Testis (tissue), 3 donors: Measurements from ENCODE around the gene ALOX5. TPM values are rescaled to one million over a fixed set of nuclear protein-coding genes. Genes with fewer than 3 reads are reported as not detected.
"Not testable (repeated sequence)": the region's sequence is repeated elsewhere in the genome, so short reads cannot be mapped to it uniquely, and the experiment has no call there.

Source experiments
- DNase-seq: peaks from one replicate; pipeline ENCODE4 v3.0.0-alpha.2; 2019
- H3K27ac ChIP-seq, 2 donors: fragments of 200-600 bp; sonication (generic); one replicate each; pipeline ENCODE4 v1.5.1; 2019
- H3K27me3 ChIP-seq: fragments of 200-600 bp; sonication (generic); one replicate; pipeline ENCODE4 v1.5.1; 2019
- H3K36me3 ChIP-seq: fragments of 200-600 bp; sonication (generic); one replicate; pipeline ENCODE4 v1.5.1; 2017; ENCODE audit warnings: low read depth; ENCODE audit errors: missing control alignments
- H3K4me1 ChIP-seq: fragments of 200-600 bp; sonication (generic); one replicate; pipeline ENCODE4 v1.5.1; 2019
- H3K4me3 ChIP-seq, 2 donors: fragments of 200-600 bp; sonication (generic); one replicate each; pipeline ENCODE4 v1.5.1; 2017 to 2019
- H3K9me3 ChIP-seq: fragments of 200-600 bp; sonication (generic); one replicate; pipeline ENCODE4 v1.5.1; 2017
- POLR2A ChIP-seq: fragments of 450-650 bp; IDR thresholded peaks from one replicate; pipeline ENCODE4 v1.6.1; 2017; ENCODE audit warnings: antibody characterized with exemption, mild to moderate bottlenecking, moderate library complexity
- WGBS, 2 donors: methylation state at CpG; one replicate each; pipeline ENCODE4 v1.1.5; 2018; 5-methylcytosine and 5-hydroxymethylcytosine counted together
- intact Hi-C: fragments of 100-400 bp; cut with DNase I; formaldehyde crosslinking; loops from one replicate; pipeline ENCODE4 v1.15.1; 2023; ENCODE audit warnings: low total_unique reads
- polyA plus RNA-seq: library from polyadenylated mRNA; stranded (reverse); fragments of 350-450 nt; fragmentation: Illumina TruSeq; extraction: RNeasy Lipid Tissue Mini Kit (QIAGEN cat#74804); gene quantifications from one replicate; pipeline ENCODE4 v1.2.3, GENCODE V29; 2014; ENCODE audit warnings: low read depth, low replicate concordance; ENCODE audit not compliant: insufficient read depth
- total RNA-seq, 2 donors: library from RNA; depleted of rRNA; stranded (reverse); fragments of >200 nt; gene quantifications; one replicate each; pipeline ENCODE4 v1.2.3, GENCODE V29; 2016
- TF ChIP-seq, protein P1 (sequence below), 3 experiments: fragments of 450-650 bp in 2 of 3; fragments of 200-600 bp in 1 of 3; sonication (generic) in 1 of 3; IDR thresholded peaks; one replicate each; pipeline ENCODE4 v1.5.1; 2016 to 2019; ENCODE audit warnings: antibody characterized with exemption in 3 of 3, mild to moderate bottlenecking in 2 of 3, moderate library complexity in 1 of 3

ALOX5 gene
- total and polyA plus RNA-seq, 3 donors from 2014 or later: 11.4 to 18.5 (median 13.7) TPM

DNA sequence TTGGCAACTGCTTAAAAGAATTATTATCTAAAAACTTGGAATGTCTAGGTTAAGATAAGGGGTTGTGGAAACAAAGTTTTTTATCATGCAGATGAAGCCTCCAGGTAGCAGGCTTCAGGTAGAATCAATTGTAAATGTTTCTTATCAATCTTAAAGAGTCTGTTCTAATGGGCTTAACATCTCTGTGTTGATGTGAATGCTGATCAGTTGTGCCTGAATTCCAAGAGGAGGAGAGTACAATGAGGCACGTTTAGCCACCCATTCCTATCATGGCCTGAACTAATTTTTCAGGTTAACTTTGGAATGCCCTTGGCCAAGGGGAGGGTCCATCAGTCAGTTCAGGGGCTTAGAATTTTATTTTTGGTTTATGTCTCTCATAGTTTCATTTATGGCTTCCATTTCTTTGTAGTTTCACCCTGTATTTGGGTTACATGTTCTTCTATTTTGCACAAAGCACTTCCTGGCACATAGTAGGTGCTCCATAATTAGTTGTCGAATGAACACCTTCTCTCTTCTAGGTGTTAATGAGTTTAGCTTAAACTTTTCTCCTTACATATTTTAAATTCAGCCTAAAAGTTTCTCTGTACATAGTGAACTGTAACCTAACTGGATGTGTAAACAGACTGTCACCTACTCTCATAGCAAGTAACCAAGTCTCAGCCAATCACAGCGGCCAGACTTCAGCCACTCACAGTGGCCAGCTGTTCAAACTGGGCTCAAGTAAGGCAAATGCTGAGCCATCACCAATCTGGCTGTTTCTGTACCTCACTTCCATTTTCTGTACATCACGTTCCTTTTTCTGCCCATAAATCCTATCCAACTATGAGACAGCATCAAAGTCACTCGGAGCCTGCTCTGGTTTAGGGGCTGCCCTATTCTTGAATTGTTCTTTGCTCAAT lies 34.7 kb downstream of the ALOX5 start:
- no peak overlapping the region for H3K27ac ChIP-seq
- WGBS, 2 donors: 66 to 75% methylated on average over 5 of the region's 5 CpGs
- no peaks in the 10 kb centered on the region for H3K4me1 ChIP-seq
- no peak for DNase-seq
- intact Hi-C loops: no loop called here
- H3K4me3 ChIP-seq: no peak overlapping the region
- TF ChIP-seq POLR2A: no peak
- TF ChIP-seq, protein P1, sequence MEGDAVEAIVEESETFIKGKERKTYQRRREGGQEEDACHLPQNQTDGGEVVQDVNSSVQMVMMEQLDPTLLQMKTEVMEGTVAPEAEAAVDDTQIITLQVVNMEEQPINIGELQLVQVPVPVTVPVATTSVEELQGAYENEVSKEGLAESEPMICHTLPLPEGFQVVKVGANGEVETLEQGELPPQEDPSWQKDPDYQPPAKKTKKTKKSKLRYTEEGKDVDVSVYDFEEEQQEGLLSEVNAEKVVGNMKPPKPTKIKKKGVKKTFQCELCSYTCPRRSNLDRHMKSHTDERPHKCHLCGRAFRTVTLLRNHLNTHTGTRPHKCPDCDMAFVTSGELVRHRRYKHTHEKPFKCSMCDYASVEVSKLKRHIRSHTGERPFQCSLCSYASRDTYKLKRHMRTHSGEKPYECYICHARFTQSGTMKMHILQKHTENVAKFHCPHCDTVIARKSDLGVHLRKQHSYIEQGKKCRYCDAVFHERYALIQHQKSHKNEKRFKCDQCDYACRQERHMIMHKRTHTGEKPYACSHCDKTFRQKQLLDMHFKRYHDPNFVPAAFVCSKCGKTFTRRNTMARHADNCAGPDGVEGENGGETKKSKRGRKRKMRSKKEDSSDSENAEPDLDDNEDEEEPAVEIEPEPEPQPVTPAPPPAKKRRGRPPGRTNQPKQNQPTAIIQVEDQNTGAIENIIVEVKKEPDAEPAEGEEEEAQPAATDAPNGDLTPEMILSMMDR (IDR thresholded peaks at IDR 0.05): no peak
- H3K9me3 ChIP-seq: no peaks in the 10 kb centered on the region
- H3K36me3 ChIP-seq: no peaks in the 10 kb centered on the region
- H3K27me3 ChIP-seq: no peaks in the 10 kb centered on the region

DNA sequence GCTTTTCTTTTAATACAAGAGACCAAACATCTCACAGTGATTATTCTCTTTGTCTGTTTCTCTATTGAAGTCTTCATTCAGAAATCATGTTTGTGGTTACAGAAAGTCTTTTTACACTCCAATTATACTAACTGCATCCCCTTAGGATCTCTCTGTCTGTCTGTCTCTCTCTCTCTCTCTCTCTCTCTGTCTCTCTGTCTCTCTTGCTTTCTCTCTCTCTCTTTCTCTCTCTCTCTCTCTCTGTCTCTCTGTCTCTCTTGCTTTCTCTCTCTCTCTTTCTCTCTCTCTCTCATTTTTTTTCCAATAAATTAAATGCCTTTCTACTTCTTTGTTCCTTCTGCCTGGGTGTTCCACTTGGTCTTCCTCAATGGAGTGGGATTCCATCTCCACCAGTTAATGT lies 35.3 kb downstream of the ALOX5 start:
- intact Hi-C loops: not testable (repeated sequence)

DNA sequence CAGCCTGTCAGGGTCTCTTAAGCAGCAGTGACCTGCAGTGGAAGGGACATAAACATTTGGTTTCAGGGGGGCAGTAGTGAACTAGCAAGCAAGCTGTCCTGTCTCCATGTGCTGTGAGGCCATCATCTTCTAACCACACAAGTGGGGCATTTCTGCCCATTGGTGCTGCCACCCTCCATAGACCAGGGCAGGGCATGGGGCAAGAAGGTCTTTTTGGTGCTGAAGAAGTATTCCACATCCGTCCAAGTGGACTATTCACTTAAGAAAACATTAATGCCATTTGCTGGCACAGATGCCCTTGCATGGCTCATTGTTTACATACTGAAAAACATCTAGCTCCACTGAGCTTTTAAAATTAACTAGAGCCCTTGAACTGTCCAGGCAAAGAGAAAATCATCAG lies 35.8 kb downstream of the ALOX5 start:
- Histone ChIP-seq H3K4me3 (no peak overlapping the region), H3K27ac (no peak overlapping the region), H3K36me3 (no peaks in the 10 kb centered on the region), H3K4me1 (no peaks in the 10 kb centered on the region), H3K27me3 (no peaks in the 10 kb centered on the region), H3K9me3 (no peaks in the 10 kb centered on the region)
- WGBS, 2 donors: 86 to 100% methylated on average over 1 of the region's 1 CpG
- intact Hi-C loops: no loop called here
- TF ChIP-seq, protein P1 (IDR thresholded peaks at IDR 0.05): no peak
- TF ChIP-seq POLR2A: no peak
- DNase-seq: no peak

More for the DNA sequence above, 35.3 kb downstream of the ALOX5 start:
- H3K27ac ChIP-seq, H3K4me1 ChIP-seq, H3K4me3 ChIP-seq, H3K27me3 ChIP-seq, DNase-seq, H3K9me3 ChIP-seq, H3K36me3 ChIP-seq: not testable (repeated sequence)

DNA sequence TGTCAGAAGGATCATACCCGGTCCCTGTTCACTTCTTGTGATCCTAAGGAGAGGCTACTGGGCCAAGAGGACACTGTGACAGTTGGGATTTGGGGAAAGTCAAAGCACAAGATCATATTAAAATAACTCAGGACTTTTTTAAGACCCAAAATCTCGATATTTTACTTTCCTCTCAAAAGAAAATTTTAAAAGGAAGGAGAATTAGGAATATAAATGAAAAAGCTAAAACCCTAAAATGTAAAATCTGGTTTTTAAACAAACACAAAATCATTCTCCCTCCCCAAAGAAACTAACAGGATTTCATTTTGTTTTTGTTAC lies 36.4 kb downstream of the ALOX5 start:
- Histone ChIP-seq H3K27me3 (no peaks in the 10 kb centered on the region), H3K36me3 (no peaks in the 10 kb centered on the region), H3K9me3 (no peaks in the 10 kb centered on the region), H3K4me1 (no peaks in the 10 kb centered on the region), H3K4me3 (no peak overlapping the region), H3K27ac (no peak overlapping the region)
- intact Hi-C loops: no loop called here
- DNase-seq: no peak
- no peak for TF ChIP-seq POLR2A
- TF ChIP-seq, protein P1 (IDR thresholded peaks at IDR 0.05): no peak
- WGBS, 2 donors: 83 to 93% methylated on average over 2 of the region's 2 CpGs

GRCh38 chr10:45410807-45411606 lies 37.0 kb downstream of the ALOX5 start:
- intact Hi-C loops: no loop called here
- H3K27me3 ChIP-seq: no peaks in the 10 kb centered on the region
- no peaks in the 10 kb centered on the region for H3K4me1 ChIP-seq
- no peaks in the 10 kb centered on the region for H3K36me3 ChIP-seq
- no peaks in the 10 kb centered on the region for H3K9me3 ChIP-seq
- WGBS, 2 donors: 79% methylated on average over 6 of the region's 6 CpGs
- H3K27ac ChIP-seq: no peak overlapping the region
- no peak overlapping the region for H3K4me3 ChIP-seq
- no peak for TF ChIP-seq POLR2A
- TF ChIP-seq, protein P1 (IDR thresholded peaks at IDR 0.05): no peak
- no peak for DNase-seq
